ENCODE results near the gene CCNK.

DNA sequence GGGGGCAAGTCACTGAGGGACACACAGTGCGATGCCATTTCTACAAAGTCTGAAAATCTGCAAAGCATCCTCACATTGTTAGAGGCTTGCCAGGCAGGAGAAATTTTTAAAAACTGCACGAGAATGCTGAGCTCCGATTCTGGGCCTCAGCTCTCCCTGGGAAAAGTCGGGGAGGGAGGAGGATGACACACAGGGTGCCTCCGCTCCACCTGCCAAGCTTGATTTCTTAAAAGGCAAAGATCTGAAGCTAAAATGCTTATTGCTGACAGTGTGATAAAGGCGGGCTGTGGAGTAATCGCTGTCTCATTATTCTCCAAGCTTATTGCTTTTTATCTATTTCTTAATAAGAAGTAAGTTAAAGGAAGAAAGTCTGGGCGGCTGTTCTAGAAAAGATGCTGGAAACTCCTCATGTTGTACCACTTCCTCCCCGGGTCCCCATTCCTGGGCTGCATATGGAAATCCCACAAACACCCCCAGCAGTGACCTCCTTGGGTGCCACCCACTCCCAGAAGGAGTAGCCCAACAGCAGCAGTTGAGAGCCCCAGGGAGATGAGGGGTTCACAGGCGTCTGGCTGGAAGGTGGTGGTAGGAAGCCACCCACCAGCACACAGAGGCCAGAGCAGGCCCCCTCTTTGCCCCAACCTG lies 67.8 kb downstream of the CCNK start:
- TF ChIP-seq, protein P1, sequence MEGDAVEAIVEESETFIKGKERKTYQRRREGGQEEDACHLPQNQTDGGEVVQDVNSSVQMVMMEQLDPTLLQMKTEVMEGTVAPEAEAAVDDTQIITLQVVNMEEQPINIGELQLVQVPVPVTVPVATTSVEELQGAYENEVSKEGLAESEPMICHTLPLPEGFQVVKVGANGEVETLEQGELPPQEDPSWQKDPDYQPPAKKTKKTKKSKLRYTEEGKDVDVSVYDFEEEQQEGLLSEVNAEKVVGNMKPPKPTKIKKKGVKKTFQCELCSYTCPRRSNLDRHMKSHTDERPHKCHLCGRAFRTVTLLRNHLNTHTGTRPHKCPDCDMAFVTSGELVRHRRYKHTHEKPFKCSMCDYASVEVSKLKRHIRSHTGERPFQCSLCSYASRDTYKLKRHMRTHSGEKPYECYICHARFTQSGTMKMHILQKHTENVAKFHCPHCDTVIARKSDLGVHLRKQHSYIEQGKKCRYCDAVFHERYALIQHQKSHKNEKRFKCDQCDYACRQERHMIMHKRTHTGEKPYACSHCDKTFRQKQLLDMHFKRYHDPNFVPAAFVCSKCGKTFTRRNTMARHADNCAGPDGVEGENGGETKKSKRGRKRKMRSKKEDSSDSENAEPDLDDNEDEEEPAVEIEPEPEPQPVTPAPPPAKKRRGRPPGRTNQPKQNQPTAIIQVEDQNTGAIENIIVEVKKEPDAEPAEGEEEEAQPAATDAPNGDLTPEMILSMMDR (IDR thresholded peaks at IDR 0.05; ENCODE audit: insufficient read depth, low read length, poor library complexity, severe bottlenecking): no peak
- no peak for TF ChIP-seq EZH2phosphoT487 (conservative IDR thresholded peaks at IDR 0.05; ENCODE audit: low read length)

All from SU-DHL-6 (cell line).